ENCODE results near the gene BOD1. TPM values are rescaled to one million over a fixed set of nuclear protein-coding genes. Genes with fewer than 3 reads are reported as not detected.

BOD1 gene
- total RNA-seq, 1 donor from 2014 or later: 144 TPM

GRCh38 chr5:173573126-173573960 is 43.1 kb downstream of the BOD1 start:
- peak overlapping the region; percentile 41 for H3K4me2 ChIP-seq
- H3F3A ChIP-seq (ENCODE audit: low read depth): no peaks in the 10 kb centered on the region
- no peak overlapping the region for H3K4me3 ChIP-seq
- H3K79me2 ChIP-seq (ENCODE audit: low read depth): no peaks in the 10 kb centered on the region
- no peaks in the 10 kb centered on the region for H4K20me1 ChIP-seq (ENCODE audit: low read depth)
- H3K27ac Mint-ChIP-seq: no peak overlapping the region
- peak overlapping the region; percentile 69 for H2AFZ ChIP-seq (replicated peaks)
- H3K36me3 Mint-ChIP-seq: no peaks in the 10 kb centered on the region
- H3K4me1 Mint-ChIP-seq: peaks cover 25% of the 10 kb centered on the region
- peaks cover 7% of the 10 kb centered on the region for H3K27me3 Mint-ChIP-seq (ENCODE audit: insufficient read depth, low read depth)
- H3K27me3 ChIP-seq: no peaks in the 10 kb centered on the region
- DNase-seq (ENCODE audit: low spot score): peak; percentile 82
- H3K4me3 Mint-ChIP-seq: peak overlapping the region; percentile 61
- no peak overlapping the region for H3K9ac ChIP-seq
- TF ChIP-seq EZH2 (IDR thresholded peaks at IDR 0.05): no peak
- peak; percentile 99 for TF ChIP-seq CTCF (IDR thresholded peaks at IDR 0.05)
- no peak for TF ChIP-seq EZH2phosphoT487 (IDR thresholded peaks at IDR 0.05)
- H3K4me1 ChIP-seq: peaks cover 20% of the 10 kb centered on the region
- no peak overlapping the region for H3K27ac ChIP-seq
- H3K9me3 ChIP-seq (ENCODE audit: low read depth): peaks cover 4% of the 10 kb centered on the region
- peaks cover 5% of the 10 kb centered on the region for H3K9me3 Mint-ChIP-seq
- no peaks in the 10 kb centered on the region for H3K36me3 ChIP-seq

- Histone ChIP-seq H2AFZ (replicated peaks) (peak overlapping the region; percentile 69), H3K4me2 (peak overlapping the region; percentile 41), H3K4me1 (peaks cover 20% of the 10 kb centered on the region), H3K27ac (no peak overlapping the region), H3K4me3 (no peak overlapping the region), H3F3A (ENCODE audit: low read depth) (no peaks in the 10 kb centered on the region), H3K27me3 (no peaks in the 10 kb centered on the region), H3K9me3 (ENCODE audit: low read depth) (peaks cover 6% of the 10 kb centered on the region), H3K36me3 (no peaks in the 10 kb centered on the region), H3K9ac (no peak overlapping the region), H4K20me1 (ENCODE audit: low read depth) (no peaks in the 10 kb centered on the region), H3K79me2 (ENCODE audit: low read depth) (no peaks in the 10 kb centered on the region)
- DNase-seq (ENCODE audit: low spot score): no peak
- H3K4me1 Mint-ChIP-seq: peaks cover 25% of the 10 kb centered on the region
- no peak for TF ChIP-seq EZH2phosphoT487 (IDR thresholded peaks at IDR 0.05)
- no peak for TF ChIP-seq CTCF (IDR thresholded peaks at IDR 0.05)
- TF ChIP-seq EZH2 (IDR thresholded peaks at IDR 0.05): no peak
- H3K36me3 Mint-ChIP-seq: no peaks in the 10 kb centered on the region
- H3K27ac Mint-ChIP-seq: no peak overlapping the region
- peak overlapping the region; percentile 61 for H3K4me3 Mint-ChIP-seq
- peaks cover 6% of the 10 kb centered on the region for H3K9me3 Mint-ChIP-seq
- peaks cover 4% of the 10 kb centered on the region for H3K27me3 Mint-ChIP-seq (ENCODE audit: insufficient read depth, low read depth)
Observed at GRCh38 chr5:173572431-173573125, 43.9 kb downstream of the BOD1 start.

- Histone ChIP-seq H3K4me1 (peaks cover 20% of the 10 kb centered on the region), H3K4me2 (no peak overlapping the region), H3K79me2 (ENCODE audit: low read depth) (no peaks in the 10 kb centered on the region), H3K27me3 (no peaks in the 10 kb centered on the region), H3F3A (ENCODE audit: low read depth) (no peaks in the 10 kb centered on the region), H3K4me3 (no peak overlapping the region), H3K36me3 (no peaks in the 10 kb centered on the region), H3K9me3 (ENCODE audit: low read depth) (peaks cover 6% of the 10 kb centered on the region), H3K27ac (no peak overlapping the region), H2AFZ (replicated peaks) (no peak overlapping the region), H3K9ac (no peak overlapping the region), H4K20me1 (ENCODE audit: low read depth) (no peaks in the 10 kb centered on the region)
- H3K27me3 Mint-ChIP-seq (ENCODE audit: insufficient read depth, low read depth): peaks cover 4% of the 10 kb centered on the region
- TF ChIP-seq EZH2phosphoT487 (IDR thresholded peaks at IDR 0.05) (no peak), EZH2 (IDR thresholded peaks at IDR 0.05) (no peak), CTCF (IDR thresholded peaks at IDR 0.05) (no peak)
- H3K4me3 Mint-ChIP-seq: no peak overlapping the region
- H3K36me3 Mint-ChIP-seq: no peaks in the 10 kb centered on the region
- DNase-seq (ENCODE audit: low spot score): no peak
- H3K4me1 Mint-ChIP-seq: peaks cover 21% of the 10 kb centered on the region
- H3K27ac Mint-ChIP-seq: no peak overlapping the region
- H3K9me3 Mint-ChIP-seq: peaks cover 2% of the 10 kb centered on the region
Observed at GRCh38 chr5:173570321-173571090, 45.9 kb downstream of the BOD1 start.

Measured in neural progenitor cell (in vitro differentiated cells).